Smooth muscle cell (in vitro differentiated cells): ENCODE results near the gene IL6. TPM values are rescaled to one million over a fixed set of nuclear protein-coding genes. Genes with fewer than 3 reads are reported as not detected.

Source experiments
- DNase-seq: peaks from one replicate; lab custom pipeline; 2025; ENCODE audit not compliant: unreplicated experiment; lab: John Stamatoyannopoulos, UW
- H2AFZ ChIP-seq: fragments of 200-600 bp; sonication (generic); 2 replicates; pipeline ENCODE4 v1.6.0; 2016; ENCODE audit warnings: antibody characterized with exemption, low read depth, mild to moderate bottlenecking
- H3F3A ChIP-seq: fragments of 200-600 bp; sonication (generic); 2 replicates; pipeline ENCODE4 v1.6.0; 2017; ENCODE audit warnings: antibody characterized with exemption, low read depth
- H3K27ac ChIP-seq: fragments of 200-600 bp; sonication (generic); 2 replicates; pipeline ENCODE4 v1.5.1; 2016; ENCODE audit warnings: low read depth, mild to moderate bottlenecking
- H3K27me3 ChIP-seq: fragments of 200-600 bp; sonication (generic); 2 replicates; pipeline ENCODE4 v1.6.1; 2016; ENCODE audit warnings: low read depth, mild to moderate bottlenecking
- H3K36me3 ChIP-seq: fragments of 200-600 bp; sonication (generic); 2 replicates; pipeline ENCODE4 v1.5.1; 2016; ENCODE audit warnings: low read depth
- H3K4me1 ChIP-seq: fragments of 200-600 bp; sonication (generic); 2 replicates; pipeline ENCODE4 v1.5.1; 2016; ENCODE audit warnings: low read depth
- H3K4me2 ChIP-seq: fragments of 200-600 bp; sonication (generic); 2 replicates; pipeline ENCODE4 v1.6.0; 2016; ENCODE audit warnings: mild to moderate bottlenecking
- H3K4me3 ChIP-seq: fragments of 200-600 bp; sonication (generic); 2 replicates; pipeline ENCODE4 v1.5.1; 2016; ENCODE audit warnings: mild to moderate bottlenecking
- H3K79me2 ChIP-seq: fragments of 200-600 bp; sonication (generic); 2 replicates; pipeline ENCODE4 v1.6.0; 2016; ENCODE audit warnings: low read depth, mild to moderate bottlenecking
- H3K9ac ChIP-seq: fragments of 200-600 bp; sonication (generic); 2 replicates; pipeline ENCODE4 v1.6.0; 2016; ENCODE audit warnings: low read depth
- H3K9me3 ChIP-seq: fragments of 200-600 bp; sonication (generic); replicated peaks from 2 replicates; pipeline ENCODE4 v1.5.1; 2016; ENCODE audit warnings: low read depth
- H4K20me1 ChIP-seq: fragments of 200-600 bp; sonication (generic); 2 replicates; pipeline ENCODE4 v1.6.0; 2016; ENCODE audit warnings: low read depth
- CTCF ChIP-seq: fragments of 200-600 bp; sonication (generic); IDR thresholded peaks from 2 replicates; pipeline ENCODE4 v1.5.1; 2017; ENCODE audit warnings: borderline replicate concordance, mild to moderate bottlenecking, antibody characterized with exemption; ENCODE audit not compliant: insufficient read depth, poor library complexity, severe bottlenecking
- WGBS: methylation state at CpG from one replicate; pipeline ENCODE4 v1.1.7; 2016; ENCODE audit warnings: low lambda C conversion rate; 5-methylcytosine and 5-hydroxymethylcytosine counted together
- polyA plus RNA-seq: library from polyadenylated mRNA; unstranded; fragments of >200 nt; fragmentation: Nextera tagmentation; extraction: Ambion mirVana; gene quantifications from 2 replicates; pipeline ENCODE4 v1.2.1, GENCODE V29; 2016
- total RNA-seq: library from RNA; depleted of rRNA; stranded (reverse); fragments of >200 nt; gene quantifications from 2 replicates; pipeline ENCODE4 v1.2.3, GENCODE V29; 2014

The IL6 gene
- total and polyA plus RNA-seq, 2 experiments from 2014 or later: 0.31 to 19.1 TPM

DNA sequence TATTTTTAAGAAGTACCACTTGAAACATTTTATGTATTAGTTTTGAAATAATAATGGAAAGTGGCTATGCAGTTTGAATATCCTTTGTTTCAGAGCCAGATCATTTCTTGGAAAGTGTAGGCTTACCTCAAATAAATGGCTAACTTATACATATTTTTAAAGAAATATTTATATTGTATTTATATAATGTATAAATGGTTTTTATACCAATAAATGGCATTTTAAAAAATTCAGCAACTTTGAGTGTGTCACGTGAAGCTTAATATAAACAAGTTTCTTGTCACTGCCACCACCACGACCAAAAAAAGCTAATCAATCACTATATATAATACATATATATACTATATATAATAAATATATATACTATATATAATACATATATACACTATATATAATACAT is 4.8 kb downstream of the IL6 start:
- Histone ChIP-seq H3K27me3 (no peaks in the 10 kb centered on the region), H4K20me1 (no peaks in the 10 kb centered on the region), H2AFZ (no peak overlapping the region), H3K9me3 (no peaks in the 10 kb centered on the region), H3K79me2 (no peaks in the 10 kb centered on the region), H3K9ac (no peak overlapping the region), H3F3A (no peaks in the 10 kb centered on the region), H3K4me1 (peaks cover under 1% of the 10 kb centered on the region), H3K4me2 (peak overlapping the region; percentile 57), H3K36me3 (no peaks in the 10 kb centered on the region), H3K4me3 (no peak overlapping the region), H3K27ac (no peak overlapping the region)
- TF ChIP-seq CTCF: no peak
- no peak for DNase-seq
- WGBS: 92% methylated on average over 2 of the region's 2 CpGs

GRCh38 chr7:22732556-22733126 is 5.6 kb downstream of the IL6 start:
- no peak for DNase-seq
- Histone ChIP-seq H3K27ac (no peak overlapping the region), H3K79me2 (no peaks in the 10 kb centered on the region), H3K9ac (no peak overlapping the region), H3K4me1 (no peaks in the 10 kb centered on the region), H3K4me2 (no peak overlapping the region), H3K36me3 (no peaks in the 10 kb centered on the region), H3K4me3 (no peak overlapping the region), H2AFZ (no peak overlapping the region), H3K9me3 (peaks cover 5% of the 10 kb centered on the region), H3K27me3 (no peaks in the 10 kb centered on the region), H4K20me1 (no peaks in the 10 kb centered on the region), H3F3A (no peaks in the 10 kb centered on the region)
- TF ChIP-seq CTCF: peak; percentile 16
- 79% methylated on average over 4 of the region's 4 CpGs for WGBS

DNA sequence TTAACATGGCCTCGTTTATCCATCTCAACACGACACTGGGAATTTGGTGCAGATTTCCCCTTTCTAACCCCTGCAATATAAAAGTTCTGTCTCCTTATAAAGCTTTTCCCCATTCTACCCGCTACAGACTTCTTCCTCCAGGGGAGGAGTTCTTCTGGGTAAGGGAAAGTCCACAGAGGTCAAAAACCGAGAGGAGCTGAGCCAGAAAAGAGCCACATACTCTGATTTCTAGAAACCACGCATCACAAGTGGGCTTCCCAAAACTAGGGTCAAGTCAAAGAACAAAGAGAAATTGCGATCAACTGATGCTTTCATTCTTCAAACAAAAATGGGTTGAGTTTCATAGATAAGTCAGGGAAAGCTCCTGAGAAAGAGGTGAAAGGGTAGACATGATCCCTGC is 6.8 kb downstream of the IL6 start:
- H3K36me3 ChIP-seq: no peaks in the 10 kb centered on the region
- no peak overlapping the region for H3K27ac ChIP-seq
- no peaks in the 10 kb centered on the region for H4K20me1 ChIP-seq
- H2AFZ ChIP-seq: no peak overlapping the region
- no peak overlapping the region for H3K9ac ChIP-seq
- no peak for TF ChIP-seq CTCF
- H3F3A ChIP-seq: no peaks in the 10 kb centered on the region
- H3K79me2 ChIP-seq: no peaks in the 10 kb centered on the region
- H3K4me3 ChIP-seq: no peak overlapping the region
- H3K4me1 ChIP-seq: no peaks in the 10 kb centered on the region
- no peak overlapping the region for H3K4me2 ChIP-seq
- H3K27me3 ChIP-seq: no peaks in the 10 kb centered on the region
- WGBS: 97% methylated on average over 6 of the region's 6 CpGs
- DNase-seq: no peak
- peaks cover 5% of the 10 kb centered on the region for H3K9me3 ChIP-seq

DNA sequence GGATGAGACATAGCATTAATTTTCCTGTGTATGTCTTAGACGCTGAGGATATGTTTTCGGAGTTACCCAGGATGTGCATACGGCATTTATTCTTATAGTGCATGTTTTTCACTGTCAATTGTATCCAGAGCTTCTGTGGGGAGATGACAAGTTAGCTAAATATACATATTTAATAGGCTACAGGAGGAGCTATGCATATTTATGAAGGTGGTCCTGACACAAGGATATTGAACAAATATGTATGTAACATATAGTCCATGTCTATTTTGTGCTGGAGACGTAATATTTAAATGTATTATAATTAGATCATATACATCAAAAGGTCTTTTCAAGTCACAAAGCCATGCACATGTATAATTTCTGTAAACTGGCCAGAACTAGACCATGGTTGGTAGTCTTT is 16.0 kb downstream of the IL6 start:
- no peak for DNase-seq
- Histone ChIP-seq H3K4me3 (no peak overlapping the region), H3K79me2 (no peaks in the 10 kb centered on the region), H3K4me2 (no peak overlapping the region), H3K9me3 (no peaks in the 10 kb centered on the region), H3K27me3 (no peaks in the 10 kb centered on the region), H4K20me1 (no peaks in the 10 kb centered on the region), H3K4me1 (no peaks in the 10 kb centered on the region), H3K9ac (no peak overlapping the region), H3K36me3 (no peaks in the 10 kb centered on the region), H3F3A (no peaks in the 10 kb centered on the region), H2AFZ (no peak overlapping the region), H3K27ac (no peak overlapping the region)
- WGBS: 85% methylated on average over 4 of the region's 4 CpGs
- no peak for TF ChIP-seq CTCF
